DMS53 (cell line): ENCODE data around the gene ABCC4.
A peak's percentile ranks its signal among the peaks of the same experiment; 100 is the strongest.

Experiments used
- DNase-seq: peaks from one replicate; lab custom pipeline; 2025; lab: John Stamatoyannopoulos, UW

ABCC4 gene, protein sequence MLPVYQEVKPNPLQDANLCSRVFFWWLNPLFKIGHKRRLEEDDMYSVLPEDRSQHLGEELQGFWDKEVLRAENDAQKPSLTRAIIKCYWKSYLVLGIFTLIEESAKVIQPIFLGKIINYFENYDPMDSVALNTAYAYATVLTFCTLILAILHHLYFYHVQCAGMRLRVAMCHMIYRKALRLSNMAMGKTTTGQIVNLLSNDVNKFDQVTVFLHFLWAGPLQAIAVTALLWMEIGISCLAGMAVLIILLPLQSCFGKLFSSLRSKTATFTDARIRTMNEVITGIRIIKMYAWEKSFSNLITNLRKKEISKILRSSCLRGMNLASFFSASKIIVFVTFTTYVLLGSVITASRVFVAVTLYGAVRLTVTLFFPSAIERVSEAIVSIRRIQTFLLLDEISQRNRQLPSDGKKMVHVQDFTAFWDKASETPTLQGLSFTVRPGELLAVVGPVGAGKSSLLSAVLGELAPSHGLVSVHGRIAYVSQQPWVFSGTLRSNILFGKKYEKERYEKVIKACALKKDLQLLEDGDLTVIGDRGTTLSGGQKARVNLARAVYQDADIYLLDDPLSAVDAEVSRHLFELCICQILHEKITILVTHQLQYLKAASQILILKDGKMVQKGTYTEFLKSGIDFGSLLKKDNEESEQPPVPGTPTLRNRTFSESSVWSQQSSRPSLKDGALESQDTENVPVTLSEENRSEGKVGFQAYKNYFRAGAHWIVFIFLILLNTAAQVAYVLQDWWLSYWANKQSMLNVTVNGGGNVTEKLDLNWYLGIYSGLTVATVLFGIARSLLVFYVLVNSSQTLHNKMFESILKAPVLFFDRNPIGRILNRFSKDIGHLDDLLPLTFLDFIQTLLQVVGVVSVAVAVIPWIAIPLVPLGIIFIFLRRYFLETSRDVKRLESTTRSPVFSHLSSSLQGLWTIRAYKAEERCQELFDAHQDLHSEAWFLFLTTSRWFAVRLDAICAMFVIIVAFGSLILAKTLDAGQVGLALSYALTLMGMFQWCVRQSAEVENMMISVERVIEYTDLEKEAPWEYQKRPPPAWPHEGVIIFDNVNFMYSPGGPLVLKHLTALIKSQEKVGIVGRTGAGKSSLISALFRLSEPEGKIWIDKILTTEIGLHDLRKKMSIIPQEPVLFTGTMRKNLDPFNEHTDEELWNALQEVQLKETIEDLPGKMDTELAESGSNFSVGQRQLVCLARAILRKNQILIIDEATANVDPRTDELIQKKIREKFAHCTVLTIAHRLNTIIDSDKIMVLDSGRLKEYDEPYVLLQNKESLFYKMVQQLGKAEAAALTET (N-terminal part only)

DNA sequence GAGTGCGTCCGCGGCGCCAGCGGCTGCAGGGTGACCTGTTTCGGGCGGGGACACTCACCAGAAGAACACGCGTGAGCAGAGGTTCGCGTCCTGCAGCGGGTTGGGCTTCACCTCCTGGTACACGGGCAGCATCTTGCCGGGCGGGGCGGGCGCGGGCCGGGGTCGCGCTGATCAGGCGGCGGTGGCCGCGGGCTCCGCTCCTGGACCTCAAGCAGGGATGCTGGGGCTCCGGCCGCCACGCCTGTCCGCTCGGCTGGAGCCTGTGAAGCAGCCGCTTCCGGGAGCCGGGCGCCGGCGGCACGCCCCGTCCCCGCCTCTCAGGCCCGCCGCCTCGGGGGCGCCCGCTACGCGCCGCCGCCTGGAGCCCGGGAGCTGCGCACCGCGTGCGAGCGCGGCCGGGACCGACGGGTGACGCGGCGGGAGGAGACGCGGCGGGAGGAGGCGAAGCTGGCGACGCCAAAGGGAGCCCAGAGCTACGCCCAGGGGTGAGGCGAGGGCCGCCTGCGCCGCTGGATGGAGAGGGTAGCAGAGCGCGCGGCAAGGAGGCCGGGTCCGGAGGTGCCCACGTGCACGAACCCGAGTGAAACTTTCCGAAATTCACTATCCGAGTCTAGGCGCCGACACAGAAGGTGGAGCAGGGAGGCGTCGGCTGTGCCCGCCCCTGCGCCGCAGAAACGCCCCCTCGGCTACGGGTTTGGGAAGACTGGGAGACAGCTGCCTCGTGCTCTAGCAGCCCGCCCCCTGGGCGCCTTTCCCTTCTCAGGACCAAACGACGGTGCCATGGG lies at the start of gene ABCC4:
Gene ABCC4 (minus strand): TSS at position 269 of the 785 bp plus-strand sequence. CDS start 137 bp downstream, at position 132.
- DNase-seq, result peak; percentile 81

DNA sequence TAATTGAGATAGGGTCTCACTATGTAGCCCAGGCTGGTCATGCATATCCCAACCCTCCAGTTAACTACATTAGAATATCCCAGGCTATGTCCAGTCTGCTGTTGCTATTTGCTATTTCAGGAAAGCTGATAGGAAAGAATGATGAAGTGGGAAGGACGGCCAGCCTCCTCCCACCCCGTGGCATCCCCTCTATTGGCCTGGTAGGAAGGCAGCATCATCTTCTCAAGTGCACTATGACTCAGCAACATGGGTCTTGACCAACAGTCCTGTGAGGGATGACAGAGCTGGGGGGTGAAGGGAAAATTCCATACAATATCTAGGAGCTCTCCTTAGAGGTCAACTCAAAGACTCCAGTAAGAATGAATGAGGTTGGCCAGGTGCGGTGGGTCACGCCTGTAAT lies 48.0 kb upstream of the ABCC4 start:
- DNase-seq, result peak; percentile 1

- DNase-seq, result no peak
Observed at GRCh38 chr13:95343944-95344343, 42.7 kb upstream of the ABCC4 start.

DNA sequence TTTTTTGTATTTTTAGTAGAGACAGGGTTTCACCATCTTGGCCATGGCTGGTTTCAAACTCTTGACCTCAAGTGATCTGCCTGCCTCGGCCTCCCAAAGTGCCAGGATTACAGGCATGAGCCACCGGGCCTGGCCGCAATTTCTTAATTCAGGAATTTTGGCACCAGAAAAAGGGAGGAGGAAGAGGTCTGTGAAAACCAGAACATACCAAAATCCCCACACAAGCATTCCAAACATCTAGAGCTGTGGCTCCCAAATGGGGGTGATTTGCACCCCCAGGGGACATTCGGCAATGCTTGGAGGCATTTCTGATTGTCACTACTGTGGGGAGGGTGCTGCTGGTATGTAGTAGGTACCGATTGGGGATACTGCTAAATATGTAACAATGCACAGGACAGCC lies 40.2 kb upstream of the ABCC4 start:
- DNase-seq, result no peak

- no peak for DNase-seq
Observed at GRCh38 chr13:95338905-95339304, 37.7 kb upstream of the ABCC4 start.

- no peak for DNase-seq
Observed at GRCh38 chr13:95337597-95337996, 36.3 kb upstream of the ABCC4 start.

DNA sequence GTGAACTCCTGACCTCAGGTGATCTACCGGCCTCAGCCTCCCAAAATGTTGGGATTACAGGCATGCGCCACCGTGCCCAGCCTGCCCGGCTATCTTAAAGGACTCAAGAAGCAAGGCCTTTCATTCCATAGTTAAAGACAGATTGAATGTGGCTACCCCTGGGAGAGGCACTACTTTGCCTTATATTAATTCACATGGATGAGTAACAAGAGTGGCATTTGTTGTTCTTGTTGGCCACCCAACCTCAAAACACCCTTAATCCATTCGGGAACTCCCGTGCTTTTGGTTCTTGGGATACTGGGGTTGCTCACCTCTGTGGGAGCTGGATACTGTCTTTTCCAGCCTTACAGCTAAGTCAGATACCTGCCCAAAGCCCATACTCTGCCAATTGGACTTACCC lies 34.4 kb upstream of the ABCC4 start:
- no peak for DNase-seq

DNA sequence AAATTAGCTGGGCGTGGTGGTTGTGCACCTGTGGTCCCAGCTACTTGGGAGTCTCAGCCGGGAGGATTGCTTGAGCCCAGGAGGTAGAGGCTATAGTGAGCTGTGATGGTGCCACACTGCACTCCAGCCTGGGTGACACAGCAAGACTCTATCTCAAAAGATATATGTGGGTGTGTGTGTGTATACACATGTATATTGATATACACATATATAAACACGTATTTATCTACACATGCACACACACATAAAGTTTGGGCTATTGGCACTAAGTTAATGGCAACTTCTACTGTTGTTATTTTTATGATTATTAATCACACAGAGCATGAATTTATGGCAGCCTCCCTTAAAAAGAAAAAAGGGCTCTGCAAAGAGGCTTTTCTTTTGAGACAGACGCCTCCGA lies 27.1 kb upstream of the ABCC4 start:
- DNase-seq, result no peak

GRCh38 chr13:95327190-95327589 lies 25.9 kb upstream of the ABCC4 start:
- no peak for DNase-seq

DNA sequence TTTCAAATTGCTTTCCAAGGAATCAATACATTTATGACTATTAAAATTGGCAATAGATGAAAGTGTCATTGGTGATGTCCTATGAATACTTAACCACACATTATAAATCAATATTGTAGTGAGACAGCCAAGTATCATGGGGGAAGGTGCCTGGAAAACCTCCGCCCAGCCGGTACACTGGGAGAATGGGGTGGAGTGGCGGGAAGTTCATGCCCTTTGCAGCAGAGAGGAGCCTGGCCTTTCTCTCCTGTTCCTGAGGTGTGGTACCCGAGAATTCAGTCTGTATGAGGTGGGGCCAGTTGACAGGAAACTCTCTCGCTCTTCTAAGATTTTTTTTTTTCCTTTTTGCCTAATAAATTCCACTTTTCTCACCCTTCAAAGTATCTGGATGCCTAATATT lies 25.4 kb upstream of the ABCC4 start:
- DNase-seq, result no peak

DNA sequence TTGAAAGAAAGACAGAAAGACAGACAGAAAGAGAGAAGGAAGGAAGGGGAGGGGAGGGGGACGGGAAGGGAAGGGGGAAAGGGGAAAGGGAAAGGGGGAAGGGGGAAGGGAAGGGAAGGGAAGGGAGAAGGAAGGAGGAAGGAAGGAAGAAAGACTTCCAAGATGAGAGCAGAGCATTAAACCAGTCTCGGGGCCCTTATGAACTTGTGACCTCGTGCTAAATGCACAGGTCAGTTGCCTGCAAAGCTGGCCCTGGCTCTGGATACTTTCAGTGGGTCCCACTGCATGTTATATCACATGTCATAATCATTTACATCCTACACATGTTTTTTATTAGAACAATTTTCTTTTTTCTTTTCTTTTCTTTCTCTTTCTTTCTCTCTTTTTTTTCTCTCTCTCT lies 24.2 kb upstream of the ABCC4 start:
- no peak for DNase-seq

GRCh38 chr13:95323930-95324662 lies 22.8 kb upstream of the ABCC4 start:
- no peak for DNase-seq

GRCh38 chr13:95319551-95320274 lies 18.5 kb upstream of the ABCC4 start:
- no peak for DNase-seq

- no peak for DNase-seq
Observed at GRCh38 chr13:95317039-95317989, 16.1 kb upstream of the ABCC4 start.

GRCh38 chr13:95315752-95316151 lies 14.5 kb upstream of the ABCC4 start:
- DNase-seq, result no peak

- no peak for DNase-seq
Observed at GRCh38 chr13:95307507-95307906, 6.3 kb upstream of the ABCC4 start.

DNA sequence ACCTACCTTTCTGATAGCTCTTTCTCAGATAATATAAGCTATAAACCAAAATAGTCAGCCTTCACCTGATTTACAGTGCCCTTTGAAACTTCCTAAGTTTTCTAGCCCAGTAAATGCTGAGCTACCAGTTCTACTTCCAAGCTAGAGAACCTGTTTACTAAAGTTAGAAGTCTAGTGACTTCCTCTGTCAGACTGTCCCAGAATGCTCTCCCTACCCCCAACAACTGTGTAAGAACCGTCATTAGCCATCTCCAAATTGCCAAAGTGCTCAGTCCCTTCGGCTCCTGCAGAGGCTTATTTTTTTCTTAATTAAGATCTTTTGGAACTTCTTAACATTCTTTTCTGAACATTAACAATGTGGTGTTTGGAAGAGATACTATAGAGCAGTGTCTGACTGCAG lies 3.2 kb upstream of the ABCC4 start:
- DNase-seq, result no peak

GRCh38 chr13:95301968-95302393 lies 730 bp upstream of the ABCC4 start:
- DNase-seq, result no peak
